A549 (cell line): ENCODE results near the gene TSPAN1. TPM values are rescaled to one million over a fixed set of nuclear protein-coding genes. Genes with fewer than 3 reads are reported as not detected.
A peak's percentile ranks its signal among the peaks of the same experiment; 100 is the strongest.

Source experiments
- ATAC-seq, 2 experiments: fragments of 200-7000 bp in 1 of 2; fragments of >200 bp in 1 of 2; cut with Nextera tagmentation in 1 of 2; cut with Tn5 transposase in 1 of 2; 3 replicates each; pipeline versions ENCODE4 v1.8.0 to v1.9.1; 2018 to 2020; ENCODE audit warnings: mild to moderate bottlenecking in 1 of 2, moderate library complexity in 1 of 2
- CTCF ChIA-PET: fragments of 300-600 bp; sonication (Branson Sonifier 250); formaldehyde crosslinking; extraction: SDS; loops from one replicate; lab custom pipeline; 2021; ENCODE audit warnings: antibody characterized with exemption, inconsistent platforms; lab: Yijun Ruan, JAX
- POLR2A ChIA-PET: fragments of 350-600 bp; formaldehyde crosslinking; extraction: SDS; loops from one replicate; lab custom pipeline; 2021; ENCODE audit warnings: antibody characterized with exemption, inconsistent platforms; lab: Yijun Ruan, JAX
- DNase-seq, 2 experiments: peaks; one replicate each; pipeline versions ENCODE4 v3.0.0 to v3.0.0-alpha.2; 2011 to 2016; ENCODE audit warnings: low read depth in 1 of 2, low spot score in 1 of 2
- FAIRE-seq: peaks from 2 replicates; lab custom pipeline; 2011; peaks lifted over from hg19 to GRCh38; lab: Jason Lieb, UNC
- H3K27ac ChIP-seq, 2 experiments: fragments of >200 bp; sonication (Bioruptor Twin); formaldehyde crosslinking; 3 replicates each; pipeline ENCODE4 v1.5.1; 2016 to 2017
- H3K4me1 ChIP-seq: fragments of >200 bp; sonication (Bioruptor Twin); formaldehyde crosslinking; 3 replicates; pipeline ENCODE4 v1.6.1; 2016
- H3K4me2 ChIP-seq: fragments of >200 bp; sonication (Bioruptor Twin); formaldehyde crosslinking; 3 replicates; pipeline ENCODE4 v1.6.1; 2016
- H3K4me3 ChIP-seq: fragments of >200 bp; sonication (Bioruptor Twin); formaldehyde crosslinking; 3 replicates; pipeline ENCODE4 v1.5.1; 2016
- H3K9me3 ChIP-seq: fragments of >200 bp; sonication (Bioruptor Twin); formaldehyde crosslinking; 3 replicates; pipeline ENCODE4 v1.6.1; 2016
- CBX2 ChIP-seq: fragments of 200-600 bp; sonication (generic); IDR thresholded peaks from 2 replicates; pipeline ENCODE4 v1.6.1; 2016; ENCODE audit warnings: low read depth, mild to moderate bottlenecking, borderline replicate concordance
- CEBPB ChIP-seq, 2 experiments: fragments of >200 bp in 1 of 2; sonication (Bioruptor Twin) in 1 of 2; formaldehyde crosslinking in 1 of 2; IDR thresholded peaks; 2 replicates each; pipeline ENCODE4 v1.6.1; 2012 to 2016
- E2F6 ChIP-seq: IDR thresholded peaks from 2 replicates; pipeline ENCODE4 v1.6.1; 2012; ENCODE audit warnings: low read depth, borderline replicate concordance
- GATA3 ChIP-seq: IDR thresholded peaks from 2 replicates; pipeline ENCODE4 v1.6.1; 2012; ENCODE audit warnings: borderline replicate concordance
- HES2 ChIP-seq: fragments of >200 bp; sonication (Bioruptor Twin); formaldehyde crosslinking; IDR thresholded peaks from 2 replicates; pipeline ENCODE4 v1.6.1; 2016
- HEYL ChIP-seq: fragments of 250-450 bp; sonication (Bioruptor Pico); IDR thresholded peaks from 2 replicates; pipeline ENCODE4 v1.8.0; 2021; ENCODE audit warnings: mild to moderate bottlenecking, moderate library complexity
- HOXB13 ChIP-seq: fragments of 250-450 bp; sonication (Bioruptor Pico); IDR thresholded peaks from 2 replicates; pipeline ENCODE4 v1.5.0; 2020; ENCODE audit warnings: low read depth, mild to moderate bottlenecking, moderate library complexity
- MAX ChIP-seq: IDR thresholded peaks from 2 replicates; pipeline ENCODE4 v1.6.1; 2012
- PBX3 ChIP-seq: IDR thresholded peaks from 2 replicates; pipeline ENCODE4 v1.6.1; 2012
- POLR2A ChIP-seq: IDR thresholded peaks from 2 replicates; pipeline ENCODE4 v1.6.1; 2012; ENCODE audit warnings: mild to moderate bottlenecking, low read length
- REST ChIP-seq: fragments of 200-600 bp; sonication (generic); IDR thresholded peaks from 2 replicates; pipeline ENCODE4 v1.6.1; 2016; ENCODE audit warnings: antibody characterized with exemption, mild to moderate bottlenecking, moderate library complexity
- TFCP2L1 ChIP-seq: fragments of 250-450 bp; sonication (Bioruptor Pico); IDR thresholded peaks from 2 replicates; pipeline ENCODE4 v1.5.0; 2021; ENCODE audit warnings: mild to moderate bottlenecking
- USF2 ChIP-seq: fragments of 450-650 bp; IDR thresholded peaks from 2 replicates; pipeline ENCODE4 v1.6.1; 2014; ENCODE audit warnings: antibody characterized with exemption
- ZC3H11A ChIP-seq: fragments of 450-650 bp; IDR thresholded peaks from 2 replicates; pipeline ENCODE4 v1.6.1; 2014; ENCODE audit warnings: antibody characterized with exemption, mild to moderate bottlenecking
- ZFP36 ChIP-seq: fragments of 450-650 bp; IDR thresholded peaks from 2 replicates; pipeline ENCODE4 v1.6.1; 2014; ENCODE audit warnings: borderline replicate concordance; ENCODE audit not compliant: partially characterized antibody
- WGBS: methylation state at CpG from one replicate; pipeline ENCODE4 v1.1.6; 2017; ENCODE audit errors: missing lambda C conversion rate; 5-methylcytosine and 5-hydroxymethylcytosine counted together
- polyA plus RNA-seq, 4 experiments: library from polyadenylated mRNA; depleted of rRNA in 3 of 4; stranded (reverse); fragments of >200 nt; fragmentation: RNase III in 1 of 4; extraction: RNeasy Plus Mini Kit Qiagen cat#74134 plus additional on column Dnase treatment in 1 of 4; gene quantifications; 2 replicates in 3 of 4; 3 replicates in 1 of 4; pipeline ENCODE4 v1.2.3, GENCODE V29; 2011 to 2017

TSPAN1 gene
- polyA plus RNA-seq, 2 of the 4 experiments (the other 2 are of a cell fraction): 2.1 TPM

- CTCF ChIA-PET: interaction anchor here (1.4 kb wide), 1 partner anchor 122 kb away, joined by 6 read pairs; no protein-coding TSS in a partner anchor
- no peak for FAIRE-seq
Measured at GRCh38 chr1:46158312-46159281, 16.3 kb upstream of the TSPAN1 start.

GRCh38 chr1:46159516-46159915 lies 15.4 kb upstream of the TSPAN1 start:
- ChIA-PET POLR2A (no interaction called here), CTCF (no interaction called here)
- DNase-seq (no peak), ATAC-seq (no peak), FAIRE-seq (no peak)
- no peak overlapping the region for H3K27ac ChIP-seq
- H3K9me3 ChIP-seq: no peaks in the 10 kb centered on the region
- 53% methylated on average over 3 of the region's 3 CpGs for WGBS
- H3K4me1 ChIP-seq: no peaks in the 10 kb centered on the region
- no peak overlapping the region for H3K4me3 ChIP-seq
- TF ChIP-seq CEBPB (IDR thresholded peaks at IDR 0.05): no peak
- no peak for TF ChIP-seq GATA3
- no peak for TF ChIP-seq PBX3
- TF ChIP-seq MAX: no peak
- TF ChIP-seq HES2: no peak
- TF ChIP-seq E2F6: no peak
- TF ChIP-seq HOXB13 (CRISPR knock-in tag): no peak
- no peak for TF ChIP-seq USF2
- TF ChIP-seq HEYL (CRISPR knock-in tag): no peak
- no peak for TF ChIP-seq TFCP2L1 (CRISPR knock-in tag)
- TF ChIP-seq POLR2A: no peak
- TF ChIP-seq REST: no peak
- TF ChIP-seq CBX2: no peak
- no peak overlapping the region for H3K4me2 ChIP-seq

More at GRCh38 chr1:46158312-46159281, 16.3 kb upstream of the TSPAN1 start:
- POLR2A ChIA-PET: no interaction called here
- H3K9me3 ChIP-seq: no peaks in the 10 kb centered on the region
- 74% methylated on average over 13 of the region's 13 CpGs for WGBS
- no peak overlapping the region for H3K4me3 ChIP-seq
- no peak for TF ChIP-seq REST
- no peak for TF ChIP-seq ZFP36
- TF ChIP-seq ZC3H11A: 0 out of 2 replicates have a peak, but pooled peaks have one; percentile 5
- DNase-seq (no peak), ATAC-seq (no peak)
- no peaks in the 10 kb centered on the region for H3K4me1 ChIP-seq
- no peak overlapping the region for H3K27ac ChIP-seq
- no peak overlapping the region for H3K4me2 ChIP-seq
